ENCODE data around the gene NR2F6.

The NR2F6 gene

GRCh38 chr19:17213334-17213733 is 32.4 kb downstream of the NR2F6 start:
- no peak overlapping the region for H3K4me3 Mint-ChIP-seq

GRCh38 chr19:17211547-17212446 is 33.9 kb downstream of the NR2F6 start:
- Mint-ChIP-seq H3K4me3 (no peak overlapping the region), H3K27ac (no peak overlapping the region), H3K4me1 (ENCODE audit: low read depth) (peaks cover 13% of the 10 kb centered on the region), H3K9me3 (ENCODE audit: low read depth) (no peaks in the 10 kb centered on the region), H3K36me3 (peaks cover 3% of the 10 kb centered on the region), H3K27me3 (no peaks in the 10 kb centered on the region)

More at GRCh38 chr19:17213334-17213733, 32.4 kb downstream of the NR2F6 start:
- peaks cover 5% of the 10 kb centered on the region for H3K36me3 Mint-ChIP-seq
- H3K27me3 Mint-ChIP-seq: no peaks in the 10 kb centered on the region
- peaks cover 13% of the 10 kb centered on the region for H3K4me1 Mint-ChIP-seq (ENCODE audit: low read depth)
- H3K27ac Mint-ChIP-seq: no peak overlapping the region
- H3K9me3 Mint-ChIP-seq (ENCODE audit: low read depth): no peaks in the 10 kb centered on the region

- Mint-ChIP-seq H3K36me3 (peaks cover 3% of the 10 kb centered on the region), H3K27ac (no peak overlapping the region), H3K4me3 (no peak overlapping the region), H3K4me1 (ENCODE audit: low read depth) (peaks cover 13% of the 10 kb centered on the region), H3K27me3 (no peaks in the 10 kb centered on the region), H3K9me3 (ENCODE audit: low read depth) (no peaks in the 10 kb centered on the region)
These were observed 35.4 kb downstream of the NR2F6 start for GRCh38 chr19:17210296-17210695.

DNA sequence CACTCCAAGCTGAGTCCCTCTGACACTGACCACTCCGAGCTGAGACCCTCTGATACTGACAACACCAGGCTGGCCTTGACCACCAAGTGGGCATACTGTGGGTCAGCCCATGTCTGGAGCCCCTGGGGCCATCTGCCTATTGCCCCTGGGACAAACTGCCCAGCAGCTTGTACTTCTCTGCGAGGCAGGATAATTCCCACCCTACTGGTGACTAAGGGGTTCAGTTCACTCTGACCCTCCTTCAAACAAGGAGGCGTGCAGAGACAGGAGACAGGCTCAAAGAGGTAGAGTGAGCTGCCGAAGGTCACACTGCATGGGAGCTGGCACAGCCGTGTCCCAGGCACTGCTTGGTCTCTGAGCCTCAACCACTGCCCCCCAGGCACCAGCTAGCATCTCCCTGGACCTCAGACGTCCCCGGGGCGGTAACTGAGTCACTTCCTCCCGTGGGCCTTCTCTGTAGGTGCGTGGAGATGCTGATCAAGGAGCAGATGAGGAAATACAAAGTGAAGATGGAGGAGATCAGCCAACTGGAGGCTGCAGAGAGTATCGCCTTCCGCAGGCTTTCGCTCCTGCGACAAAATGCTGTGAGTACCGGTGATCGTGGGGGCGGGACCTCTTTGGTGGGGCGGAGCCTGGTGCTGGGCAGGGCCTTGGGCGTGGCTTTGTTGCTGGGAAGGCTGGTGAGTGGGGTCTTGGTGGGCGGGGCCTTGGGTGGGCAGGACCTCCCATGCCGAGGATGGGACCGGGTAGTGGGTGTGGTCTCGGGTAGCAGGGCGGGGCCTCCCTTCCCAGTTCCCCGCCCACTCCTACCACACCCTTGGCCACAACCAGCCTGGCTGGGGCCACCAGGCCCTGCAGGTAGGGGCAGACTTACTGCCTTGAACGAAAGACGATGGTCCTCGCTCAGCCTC is 36.3 kb downstream of the NR2F6 start:
- Mint-ChIP-seq H3K27me3 (no peaks in the 10 kb centered on the region), H3K4me3 (no peak overlapping the region), H3K27ac (peak overlapping the region; percentile 58), H3K36me3 (peaks cover 3% of the 10 kb centered on the region), H3K9me3 (ENCODE audit: low read depth) (no peaks in the 10 kb centered on the region), H3K4me1 (ENCODE audit: low read depth) (peaks cover 7% of the 10 kb centered on the region)

DNA sequence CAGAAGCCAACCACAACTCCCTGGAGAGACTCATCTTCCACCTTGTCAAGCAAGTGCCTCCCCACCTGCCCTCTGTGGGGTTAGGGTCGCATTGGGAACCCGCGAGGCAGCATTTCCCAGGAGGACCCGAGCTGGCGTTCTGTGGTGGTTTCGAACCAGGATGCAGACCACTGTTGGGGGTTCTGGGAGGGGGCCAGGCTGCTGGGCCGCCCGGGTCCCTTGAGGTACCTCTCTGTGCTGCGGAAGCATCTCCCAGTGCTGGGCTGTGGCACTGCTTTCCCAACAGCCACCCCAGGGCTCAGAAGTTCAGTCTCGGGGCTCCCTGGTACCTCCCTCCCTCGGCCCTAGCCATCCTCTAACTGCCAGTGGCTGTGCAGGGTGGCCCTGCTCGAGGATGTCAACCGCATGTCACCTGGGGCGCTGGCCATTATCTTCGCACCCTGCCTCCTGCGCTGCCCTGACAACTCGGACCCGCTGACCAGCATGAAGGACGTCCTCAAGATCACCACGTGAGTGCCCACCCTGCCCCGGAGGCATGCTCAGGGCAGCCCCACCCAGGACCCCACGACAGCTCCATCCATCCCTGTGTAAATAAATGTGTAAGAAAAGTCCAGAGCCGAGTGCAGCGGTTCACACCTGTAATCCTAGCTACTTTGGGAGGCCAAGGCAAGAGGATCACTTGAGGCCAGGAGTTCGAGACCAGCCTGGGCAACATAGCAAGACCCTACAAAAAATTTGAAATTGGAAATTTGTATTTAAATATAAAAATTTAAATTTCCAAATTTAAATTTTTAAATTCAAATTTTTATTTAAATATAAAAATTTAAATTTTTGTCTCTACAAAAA is 38.8 kb downstream of the NR2F6 start:
- no peak overlapping the region for H3K4me3 Mint-ChIP-seq
- no peaks in the 10 kb centered on the region for H3K9me3 Mint-ChIP-seq (ENCODE audit: low read depth)
- peaks cover 6% of the 10 kb centered on the region for H3K4me1 Mint-ChIP-seq (ENCODE audit: low read depth)
- no peak overlapping the region for H3K27ac Mint-ChIP-seq
- H3K27me3 Mint-ChIP-seq: no peaks in the 10 kb centered on the region
- peaks cover 6% of the 10 kb centered on the region for H3K36me3 Mint-ChIP-seq

GRCh38 chr19:17205237-17206140 is 40.2 kb downstream of the NR2F6 start:
- Mint-ChIP-seq H3K36me3 (peaks cover 7% of the 10 kb centered on the region), H3K27me3 (no peaks in the 10 kb centered on the region), H3K4me3 (no peak overlapping the region), H3K27ac (no peak overlapping the region), H3K4me1 (ENCODE audit: low read depth) (peaks cover 6% of the 10 kb centered on the region), H3K9me3 (ENCODE audit: low read depth) (no peaks in the 10 kb centered on the region)

DNA sequence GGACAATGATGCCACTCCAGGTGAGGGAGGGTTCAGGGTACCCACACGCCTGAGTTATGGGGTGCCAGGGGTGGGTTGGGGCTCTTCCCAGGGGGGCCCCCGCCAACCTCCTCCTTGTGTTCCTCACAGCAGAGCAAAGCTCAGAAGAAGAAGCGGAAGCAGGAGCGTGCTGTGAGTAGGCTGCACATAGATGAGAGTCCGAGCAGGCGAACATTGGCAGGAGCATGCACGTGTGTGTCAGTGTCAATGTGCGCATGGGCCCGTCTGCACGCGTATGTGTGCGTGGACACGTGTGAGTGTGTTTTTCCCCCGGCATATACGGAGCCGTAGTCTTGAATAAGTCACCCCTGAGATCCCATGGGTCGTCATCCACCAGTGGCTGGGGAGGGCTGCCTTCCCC is 43.0 kb downstream of the NR2F6 start:
- H3K9me3 Mint-ChIP-seq (ENCODE audit: low read depth): no peaks in the 10 kb centered on the region
- H3K36me3 Mint-ChIP-seq: peaks cover 4% of the 10 kb centered on the region
- H3K27me3 Mint-ChIP-seq: no peaks in the 10 kb centered on the region
- no peaks in the 10 kb centered on the region for H3K4me1 Mint-ChIP-seq (ENCODE audit: low read depth)
- no peak overlapping the region for H3K4me3 Mint-ChIP-seq
- H3K27ac Mint-ChIP-seq: no peak overlapping the region

GRCh38 chr19:17202249-17202648 is 43.5 kb downstream of the NR2F6 start:
- Mint-ChIP-seq H3K4me1 (ENCODE audit: low read depth) (no peaks in the 10 kb centered on the region), H3K27me3 (no peaks in the 10 kb centered on the region), H3K27ac (no peak overlapping the region), H3K4me3 (no peak overlapping the region), H3K9me3 (ENCODE audit: low read depth) (no peaks in the 10 kb centered on the region), H3K36me3 (peaks cover 4% of the 10 kb centered on the region)

DNA sequence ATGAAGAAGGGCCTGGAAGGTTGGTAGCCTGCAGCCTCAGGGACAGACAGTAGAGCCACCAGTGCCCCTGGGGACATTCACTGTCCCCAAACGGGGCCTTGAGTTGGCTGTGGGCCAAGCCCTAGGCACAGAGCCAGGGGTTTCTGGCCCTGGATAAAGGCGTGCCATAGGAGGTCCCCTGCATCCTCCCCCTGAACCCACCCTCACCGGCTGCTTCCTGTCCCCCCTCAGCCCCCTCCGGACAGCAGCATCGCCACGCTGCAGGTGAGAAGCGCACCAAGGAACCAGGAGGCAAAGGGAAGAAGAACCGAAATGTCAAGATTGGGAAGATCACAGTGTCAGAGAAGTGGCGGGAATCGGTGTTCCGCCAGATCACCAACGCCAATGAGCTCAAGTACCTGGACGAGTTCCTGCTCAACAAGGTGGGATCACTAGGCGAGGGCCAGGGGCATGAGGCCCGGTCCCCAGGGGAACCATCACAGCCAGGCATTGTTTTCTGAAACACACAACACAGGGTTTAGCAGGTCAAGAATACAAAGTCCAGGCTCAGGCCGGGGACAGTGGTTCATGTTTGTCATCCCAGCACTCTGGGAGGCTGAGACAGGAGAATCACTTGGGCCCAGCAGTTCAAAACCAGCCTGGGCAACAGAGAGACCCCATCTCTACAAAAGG is 45.2 kb downstream of the NR2F6 start:
- no peak overlapping the region for H3K4me3 Mint-ChIP-seq
- no peaks in the 10 kb centered on the region for H3K4me1 Mint-ChIP-seq (ENCODE audit: low read depth)
- no peaks in the 10 kb centered on the region for H3K9me3 Mint-ChIP-seq (ENCODE audit: low read depth)
- H3K27ac Mint-ChIP-seq: no peak overlapping the region
- H3K36me3 Mint-ChIP-seq: peaks cover 10% of the 10 kb centered on the region
- H3K27me3 Mint-ChIP-seq: no peaks in the 10 kb centered on the region

DNA sequence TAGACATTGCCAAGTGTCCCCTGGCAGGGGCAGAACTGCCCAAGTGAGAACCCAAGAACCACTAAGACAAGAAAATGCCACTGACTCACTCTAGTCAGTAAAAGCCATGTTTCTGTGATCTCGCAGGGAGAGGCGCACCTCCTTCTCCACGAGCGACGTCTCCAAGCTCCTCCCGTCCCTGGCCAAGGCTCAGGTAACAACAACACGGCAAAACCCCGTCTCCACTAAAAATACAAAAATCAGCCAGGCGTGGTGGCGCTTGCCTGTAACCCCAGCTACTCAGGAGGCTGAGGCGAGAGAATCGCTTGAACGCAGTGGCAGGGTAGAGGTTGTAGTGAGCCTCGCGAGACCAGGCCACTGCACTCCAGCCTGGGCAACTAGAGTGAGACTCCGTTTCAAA is 48.1 kb downstream of the NR2F6 start:
- Mint-ChIP-seq H3K27me3 (no peaks in the 10 kb centered on the region), H3K9me3 (ENCODE audit: low read depth) (no peaks in the 10 kb centered on the region), H3K4me1 (ENCODE audit: low read depth) (no peaks in the 10 kb centered on the region), H3K36me3 (peaks cover 10% of the 10 kb centered on the region), H3K4me3 (no peak overlapping the region), H3K27ac (no peak overlapping the region)

GRCh38 chr19:17196610-17197009 is 49.1 kb downstream of the NR2F6 start:
- H3K4me3 Mint-ChIP-seq: no peak overlapping the region
- H3K27ac Mint-ChIP-seq: no peak overlapping the region
- H3K9me3 Mint-ChIP-seq (ENCODE audit: low read depth): no peaks in the 10 kb centered on the region
- no peaks in the 10 kb centered on the region for H3K4me1 Mint-ChIP-seq (ENCODE audit: low read depth)
- H3K27me3 Mint-ChIP-seq: no peaks in the 10 kb centered on the region
- peaks cover 5% of the 10 kb centered on the region for H3K36me3 Mint-ChIP-seq

GRCh38 chr19:17195106-17195505 is 50.6 kb downstream of the NR2F6 start:
- Mint-ChIP-seq H3K27me3 (no peaks in the 10 kb centered on the region), H3K4me3 (no peak overlapping the region), H3K36me3 (peaks cover 5% of the 10 kb centered on the region), H3K27ac (no peak overlapping the region), H3K4me1 (ENCODE audit: low read depth) (no peaks in the 10 kb centered on the region), H3K9me3 (ENCODE audit: low read depth) (no peaks in the 10 kb centered on the region)

GRCh38 chr19:17194608-17195007 is 51.1 kb downstream of the NR2F6 start:
- Mint-ChIP-seq H3K27me3 (no peaks in the 10 kb centered on the region), H3K4me3 (no peak overlapping the region), H3K4me1 (ENCODE audit: low read depth) (no peaks in the 10 kb centered on the region), H3K9me3 (ENCODE audit: low read depth) (no peaks in the 10 kb centered on the region), H3K36me3 (peaks cover 5% of the 10 kb centered on the region), H3K27ac (no peak overlapping the region)
